Transverse colon (tissue), 4 donors: ENCODE data around the gene EHD4. TPM values are rescaled to one million over a fixed set of nuclear protein-coding genes. Genes with fewer than 3 reads are reported as not detected.

ENCODE experiments used
- DNase-seq: peaks from one replicate; pipeline ENCODE4 v3.0.0-alpha.2; 2019
- H3K27ac ChIP-seq, 4 donors: fragments of 200-600 bp; sonication (generic); 2 replicates each; pipeline ENCODE4 v1.5.1; 2016 to 2018; ENCODE audit warnings: inconsistent platforms in 4 of 4
- H3K27me3 ChIP-seq: fragments of 200-600 bp; sonication (generic); 2 replicates; pipeline ENCODE4 v1.5.1; 2017; ENCODE audit warnings: inconsistent platforms
- H3K36me3 ChIP-seq, 4 donors: fragments of 200-600 bp; sonication (generic); 2 replicates each; pipeline ENCODE4 v1.5.1; 2017 to 2019; ENCODE audit warnings: inconsistent platforms in 4 of 4
- H3K4me1 ChIP-seq, 4 donors: fragments of 200-600 bp; sonication (generic); 2 replicates each; pipeline ENCODE4 v1.5.1; 2017 to 2020; ENCODE audit warnings: inconsistent platforms in 4 of 4
- H3K4me3 ChIP-seq, 4 donors: fragments of 200-600 bp; sonication (generic); 1 replicate in 1 of 4; 2 replicates in 3 of 4; pipeline versions ENCODE4 v1.5.1 to v1.6.1; 2017 to 2019; ENCODE audit warnings: inconsistent platforms in 4 of 4
- H3K9me3 ChIP-seq, 2 donors: fragments of 200-600 bp; sonication (generic); 2 replicates each; pipeline ENCODE4 v1.5.1; 2017 to 2019; ENCODE audit warnings: inconsistent platforms in 2 of 2
- EP300 ChIP-seq: sonication (generic); formaldehyde crosslinking; IDR thresholded peaks from one replicate; pipeline ENCODE4 v1.6.1; 2017; ENCODE audit warnings: antibody characterized with exemption, low read depth
- POLR2A ChIP-seq: fragments of 450-650 bp; IDR thresholded peaks from one replicate; pipeline ENCODE4 v1.6.1; 2016; ENCODE audit warnings: antibody characterized with exemption, mild to moderate bottlenecking, moderate library complexity
- POLR2AphosphoS5 ChIP-seq, 3 donors: sonication (generic); formaldehyde crosslinking; IDR thresholded peaks; one replicate each; pipeline ENCODE4 v1.6.1; 2016; ENCODE audit warnings: antibody characterized with exemption in 3 of 3
- WGBS, 2 donors: methylation state at CpG; one replicate each; pipeline ENCODE4 v1.1.5; 2018; ENCODE audit warnings: low coverage in 1 of 2; 5-methylcytosine and 5-hydroxymethylcytosine counted together
- in situ Hi-C, 4 donors: fragments of 200-750 bp; cut with MboI; loops; one replicate each; pipeline versions ENCODE4 v1.15.0 to v1.15.1; 2017; ENCODE audit warnings: low sequenced_read_pairs in 3 of 4, low pct_ligation_motif_present in 1 of 4, low pct_unique_long_range_greater_than_20kb in 1 of 4
- intact Hi-C: fragments of 100-400 bp; cut with DNase I; formaldehyde crosslinking; loops from one replicate; pipeline ENCODE4 v1.15.1; 2023; ENCODE audit warnings: low total_unique reads
- total RNA-seq, 4 donors: library from RNA; depleted of rRNA; stranded (reverse); fragments of >200 nt; gene quantifications; one replicate each; pipeline ENCODE4 v1.1.0, GENCODE V29; 2016
- TF ChIP-seq, protein P1 (sequence below), 5 experiments: fragments of 200-600 bp in 3 of 5; fragments of 450-650 bp in 2 of 5; sonication (generic) in 3 of 5; IDR thresholded peaks; 1 replicate in 2 of 5; 2 replicates in 3 of 5; pipeline ENCODE4 v1.5.1; 2016 to 2017; ENCODE audit warnings: antibody characterized with exemption in 5 of 5, inconsistent platforms in 3 of 5, mild to moderate bottlenecking in 2 of 5, moderate library complexity in 1 of 5

The EHD4 gene
- total RNA-seq, 4 donors from 2014 or later, result 16.9 to 55.4 (median 35.5) TPM

- TF ChIP-seq, protein P1, sequence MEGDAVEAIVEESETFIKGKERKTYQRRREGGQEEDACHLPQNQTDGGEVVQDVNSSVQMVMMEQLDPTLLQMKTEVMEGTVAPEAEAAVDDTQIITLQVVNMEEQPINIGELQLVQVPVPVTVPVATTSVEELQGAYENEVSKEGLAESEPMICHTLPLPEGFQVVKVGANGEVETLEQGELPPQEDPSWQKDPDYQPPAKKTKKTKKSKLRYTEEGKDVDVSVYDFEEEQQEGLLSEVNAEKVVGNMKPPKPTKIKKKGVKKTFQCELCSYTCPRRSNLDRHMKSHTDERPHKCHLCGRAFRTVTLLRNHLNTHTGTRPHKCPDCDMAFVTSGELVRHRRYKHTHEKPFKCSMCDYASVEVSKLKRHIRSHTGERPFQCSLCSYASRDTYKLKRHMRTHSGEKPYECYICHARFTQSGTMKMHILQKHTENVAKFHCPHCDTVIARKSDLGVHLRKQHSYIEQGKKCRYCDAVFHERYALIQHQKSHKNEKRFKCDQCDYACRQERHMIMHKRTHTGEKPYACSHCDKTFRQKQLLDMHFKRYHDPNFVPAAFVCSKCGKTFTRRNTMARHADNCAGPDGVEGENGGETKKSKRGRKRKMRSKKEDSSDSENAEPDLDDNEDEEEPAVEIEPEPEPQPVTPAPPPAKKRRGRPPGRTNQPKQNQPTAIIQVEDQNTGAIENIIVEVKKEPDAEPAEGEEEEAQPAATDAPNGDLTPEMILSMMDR (IDR thresholded peaks at IDR 0.05), result no peak
- TF ChIP-seq POLR2AphosphoS5 (IDR thresholded peaks at IDR 0.05) (no peak), EP300 (no peak), POLR2A (no peak)
- Histone ChIP-seq H3K27ac (no peak overlapping the region), H3K9me3 (no peaks in the 10 kb centered on the region), H3K4me3 (no peak overlapping the region), H3K4me1 (no peaks in the 10 kb centered on the region), H3K36me3 (no peaks in the 10 kb centered on the region), H3K27me3 (no peaks in the 10 kb centered on the region)
- WGBS, 2 donors, result 77% methylated on average over 7 of the region's 8 CpGs; no CpG with 5 or more reads in 1 of the 2 donors
- intact Hi-C loops, result no loop called here
- in situ Hi-C loops, result no loop called here
- no peak for DNase-seq
Measured at GRCh38 chr15:41873711-41874110, 98.6 kb downstream of the EHD4 start.

GRCh38 chr15:41872166-41872747 is 100.1 kb downstream of the EHD4 start:
- Histone ChIP-seq H3K4me1 (no peaks in the 10 kb centered on the region), H3K27ac (no peak overlapping the region), H3K36me3 (no peaks in the 10 kb centered on the region), H3K9me3 (no peaks in the 10 kb centered on the region), H3K27me3 (no peaks in the 10 kb centered on the region), H3K4me3 (no peak overlapping the region)
- TF ChIP-seq POLR2AphosphoS5 (IDR thresholded peaks at IDR 0.05) (no peak), EP300 (no peak), POLR2A (no peak)
- TF ChIP-seq, protein P1 (IDR thresholded peaks at IDR 0.05), result no peak
- in situ Hi-C loops, result no loop called here
- intact Hi-C loops, result no loop called here
- 90 to 94% methylated on average over 3 to 9 of the region's 9 CpGs for WGBS, 2 donors
- DNase-seq, result no peak

GRCh38 chr15:41871175-41871905 is 101.0 kb downstream of the EHD4 start:
- no peak overlapping the region for H3K27ac ChIP-seq
- H3K4me1 ChIP-seq, result no peaks in the 10 kb centered on the region
- no peaks in the 10 kb centered on the region for H3K27me3 ChIP-seq
- WGBS, 2 donors, result 40 to 83% methylated on average over 1 to 19 of the region's 19 CpGs
- DNase-seq, result no peak
- intact Hi-C loops (no loop called here), in situ Hi-C loops (no loop called here)
- TF ChIP-seq POLR2A, result no peak
- TF ChIP-seq POLR2AphosphoS5 (IDR thresholded peaks at IDR 0.05), result no peak
- TF ChIP-seq, protein P1 (IDR thresholded peaks at IDR 0.05), result no peak
- no peak for TF ChIP-seq EP300
- H3K9me3 ChIP-seq, result no peaks in the 10 kb centered on the region
- no peaks in the 10 kb centered on the region for H3K36me3 ChIP-seq
- H3K4me3 ChIP-seq, result no peak overlapping the region

- intact Hi-C loops (no loop called here), in situ Hi-C loops (no loop called here)
- H3K9me3 ChIP-seq, result no peaks in the 10 kb centered on the region
- WGBS, 2 donors, result 79 to 80% methylated on average over 1 to 8 of the region's 9 CpGs
- TF ChIP-seq EP300, result no peak
- TF ChIP-seq, protein P1 (IDR thresholded peaks at IDR 0.05), result no peak
- no peak for TF ChIP-seq POLR2AphosphoS5 (IDR thresholded peaks at IDR 0.05)
- TF ChIP-seq POLR2A, result no peak
- no peaks in the 10 kb centered on the region for H3K4me1 ChIP-seq
- no peaks in the 10 kb centered on the region for H3K36me3 ChIP-seq
- no peaks in the 10 kb centered on the region for H3K27me3 ChIP-seq
- no peak for DNase-seq
- no peak overlapping the region for H3K27ac ChIP-seq
- no peak overlapping the region for H3K4me3 ChIP-seq
Measured at GRCh38 chr15:41870689-41871081, 101.7 kb downstream of the EHD4 start.
